NOMO-1 treated with dmso at 0.1 percent for 144 hours (cell line): ENCODE measurements around the gene LATS2.
"Not testable (repeated sequence)": the region's sequence is repeated elsewhere in the genome, so short reads cannot be mapped to it uniquely, and the experiment has no call there.

Experiments used
- DNase-seq: peaks from one replicate; lab custom pipeline; 2025; ENCODE audit not compliant: unreplicated experiment; lab: John Stamatoyannopoulos, UW

The LATS2 gene

GRCh38 chr13:21075379-21076249 lies 14.2 kb upstream of the LATS2 start:
- DNase-seq = no peak

- DNase-seq = no peak
These were observed 13.6 kb upstream of the LATS2 start for GRCh38 chr13:21075011-21075378.

DNA sequence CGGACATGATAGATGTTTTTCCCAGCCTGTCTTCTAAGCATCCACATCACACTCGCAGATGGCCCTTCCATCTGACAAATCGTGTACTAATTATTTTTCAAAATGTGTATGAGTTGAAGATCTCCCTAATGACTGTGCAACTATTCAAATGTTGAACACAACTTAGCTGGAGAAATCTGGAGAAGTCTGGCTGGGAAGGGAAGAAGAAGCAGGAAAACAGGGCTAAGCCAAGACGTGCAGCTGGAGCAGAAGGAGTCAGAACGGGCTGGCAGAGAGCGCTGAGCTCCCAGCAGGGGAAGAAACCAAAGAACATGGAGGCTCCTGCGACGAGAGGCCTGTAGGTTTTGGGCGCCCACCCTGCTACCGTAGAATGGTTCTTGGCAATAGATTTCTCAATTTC lies 13.2 kb upstream of the LATS2 start:
- DNase-seq = no peak

GRCh38 chr13:21071924-21072323 lies 10.5 kb upstream of the LATS2 start:
- DNase-seq = no peak

- DNase-seq = no peak
These were observed 9.6 kb upstream of the LATS2 start for GRCh38 chr13:21071015-21071414.

DNA sequence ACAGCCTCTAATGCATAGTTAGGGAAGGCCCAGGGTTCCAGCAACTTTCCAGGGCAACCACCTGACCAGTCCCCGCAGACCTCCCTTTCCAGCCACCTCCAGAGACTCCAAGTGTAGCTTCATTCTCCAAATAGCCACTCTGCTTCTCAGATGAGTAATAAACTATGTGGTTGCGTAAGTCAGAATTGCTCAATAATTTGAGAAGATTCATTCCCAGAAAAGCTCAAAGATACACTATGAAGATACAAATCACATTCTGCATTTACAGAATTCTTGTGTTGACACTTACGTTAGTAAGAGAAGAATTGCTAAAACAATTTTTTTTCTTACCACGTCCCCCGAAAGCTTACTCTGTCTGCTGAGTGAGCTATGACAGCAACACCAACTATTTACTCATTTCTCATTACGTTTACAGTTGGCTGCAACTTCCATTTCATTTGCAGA lies 8.2 kb upstream of the LATS2 start:
- DNase-seq = peak; percentile 41

DNA sequence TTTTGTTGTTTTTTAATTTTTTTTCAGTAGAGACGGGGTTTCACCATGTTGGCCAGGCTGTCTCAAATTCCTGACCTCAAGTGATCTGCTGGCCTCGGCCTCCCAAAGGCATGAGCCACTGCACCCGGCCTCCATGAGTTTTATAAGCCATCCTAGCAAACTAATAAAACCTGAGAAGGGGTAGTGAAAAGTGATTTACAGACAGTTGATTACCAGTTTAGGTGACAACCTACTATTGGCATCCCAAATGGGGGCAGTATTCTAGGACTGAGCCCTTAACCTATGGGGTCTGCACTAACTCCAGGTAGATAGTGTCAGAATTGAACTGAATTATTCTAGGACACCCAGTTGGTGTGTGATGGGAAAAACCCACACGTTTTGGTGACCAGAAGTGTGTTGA lies 6.5 kb upstream of the LATS2 start:
- DNase-seq = no peak

- DNase-seq = no peak
These were observed 5.6 kb upstream of the LATS2 start for GRCh38 chr13:21066946-21067345.

DNA sequence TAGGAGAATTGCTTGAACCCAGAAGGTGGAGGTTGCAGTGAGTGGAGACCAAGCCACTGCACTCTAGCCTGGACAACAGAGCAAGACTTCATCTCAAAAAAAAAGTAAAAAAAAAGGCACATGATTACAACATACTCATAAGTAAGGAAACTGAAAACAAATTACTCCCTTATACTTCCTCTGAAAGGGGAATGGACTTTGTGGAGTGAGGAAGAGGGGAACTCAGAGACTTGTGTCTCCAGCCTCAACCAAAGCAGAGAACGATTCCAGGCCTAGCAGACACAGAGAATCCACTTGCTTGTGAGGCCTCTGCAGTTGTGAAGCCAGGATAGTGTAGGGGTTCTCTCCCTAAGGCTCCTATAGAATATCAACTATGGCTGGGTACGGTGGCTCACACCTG lies 4.3 kb upstream of the LATS2 start:
- peak; percentile 57 for DNase-seq

DNA sequence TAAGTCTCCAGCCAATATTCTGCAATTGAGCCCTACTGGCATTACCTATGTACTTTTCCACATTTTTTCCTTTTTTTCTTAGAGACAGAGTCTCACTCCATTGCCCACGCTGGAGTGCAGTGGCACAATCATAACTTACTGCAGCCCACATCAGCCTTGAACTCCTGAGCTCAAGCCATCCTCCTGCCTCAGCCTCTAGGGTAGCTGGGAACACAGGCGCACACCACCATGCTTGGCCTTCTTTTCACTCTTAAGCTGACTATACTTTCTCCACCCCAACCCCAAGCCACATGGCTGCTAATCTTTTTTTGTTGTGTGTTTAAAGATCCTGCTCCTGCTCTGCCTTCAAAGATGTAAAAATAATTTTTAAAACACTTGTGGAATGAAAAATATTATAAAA lies 1.6 kb upstream of the LATS2 start:
- DNase-seq = no peak

GRCh38 chr13:21060338-21061028 lies 903 bp downstream of the LATS2 start:
- no peak for DNase-seq

GRCh38 chr13:21059641-21060337 lies 1.6 kb downstream of the LATS2 start:
- DNase-seq = no peak

GRCh38 chr13:21058361-21058760 lies 3.0 kb downstream of the LATS2 start:
- no peak for DNase-seq

- no peak for DNase-seq
These were observed 5.8 kb downstream of the LATS2 start for GRCh38 chr13:21055511-21056045.

GRCh38 chr13:21055016-21055415 lies 6.4 kb downstream of the LATS2 start:
- no peak for DNase-seq

DNA sequence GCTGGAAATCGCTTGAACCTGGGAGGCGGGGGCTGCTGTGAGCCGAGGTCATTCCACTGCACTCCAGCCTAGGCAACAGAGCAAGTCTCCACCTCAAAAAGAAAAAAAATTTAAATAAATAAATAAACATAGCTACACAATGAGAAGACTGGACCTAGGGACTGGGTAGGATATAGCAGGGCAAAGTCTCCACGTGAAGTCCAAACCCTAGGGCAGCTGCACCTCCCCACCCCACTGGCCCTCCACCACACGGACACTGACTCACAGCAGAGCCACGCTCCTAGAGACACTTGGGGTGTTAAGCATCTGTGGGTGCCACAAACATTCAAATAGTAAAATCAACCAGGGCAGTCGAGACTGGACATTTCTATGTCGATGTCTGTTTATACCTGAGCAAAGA lies 7.1 kb downstream of the LATS2 start:
- DNase-seq = no peak

DNA sequence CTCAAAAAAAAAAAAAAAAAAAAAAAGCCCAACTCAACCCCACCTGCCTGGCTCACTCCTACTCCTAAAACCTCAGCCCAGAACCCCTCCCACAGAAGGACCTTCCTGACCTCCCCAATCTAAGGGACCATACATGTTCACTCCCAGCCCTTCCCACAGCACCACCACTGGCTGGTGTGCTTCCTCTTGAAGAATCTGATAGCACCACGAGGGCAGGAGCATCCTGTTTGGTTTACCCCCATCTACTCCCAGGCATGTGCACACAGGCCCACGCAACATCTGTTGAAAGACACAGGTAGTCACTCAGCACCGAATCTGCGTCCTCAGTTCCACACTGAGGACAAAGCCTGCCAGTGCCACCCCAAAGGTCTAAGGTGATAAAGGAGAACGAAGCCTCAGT lies 8.2 kb downstream of the LATS2 start:
- DNase-seq = no peak

DNA sequence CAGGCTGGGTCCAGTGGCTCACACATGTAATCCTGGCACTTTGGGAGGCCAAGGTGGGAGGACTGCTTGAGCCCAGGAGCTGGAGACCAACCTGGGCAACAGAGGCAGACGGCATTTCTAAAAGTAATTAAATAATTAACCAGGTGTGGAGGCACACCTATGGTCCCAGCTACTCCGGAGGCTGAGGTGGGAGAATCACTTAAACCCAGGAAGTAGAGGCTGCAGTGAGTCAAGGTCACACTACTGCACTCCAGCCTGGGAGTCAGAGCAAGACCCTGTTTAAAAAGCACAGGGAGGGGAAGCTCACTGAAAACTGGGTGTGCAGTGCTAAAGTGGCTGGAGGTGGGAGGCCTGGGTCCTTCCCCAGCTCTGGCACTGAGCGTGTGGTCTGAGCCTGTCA lies 9.7 kb downstream of the LATS2 start:
- DNase-seq = no peak

GRCh38 chr13:21050288-21051197 lies 10.8 kb downstream of the LATS2 start:
- DNase-seq = no peak

DNA sequence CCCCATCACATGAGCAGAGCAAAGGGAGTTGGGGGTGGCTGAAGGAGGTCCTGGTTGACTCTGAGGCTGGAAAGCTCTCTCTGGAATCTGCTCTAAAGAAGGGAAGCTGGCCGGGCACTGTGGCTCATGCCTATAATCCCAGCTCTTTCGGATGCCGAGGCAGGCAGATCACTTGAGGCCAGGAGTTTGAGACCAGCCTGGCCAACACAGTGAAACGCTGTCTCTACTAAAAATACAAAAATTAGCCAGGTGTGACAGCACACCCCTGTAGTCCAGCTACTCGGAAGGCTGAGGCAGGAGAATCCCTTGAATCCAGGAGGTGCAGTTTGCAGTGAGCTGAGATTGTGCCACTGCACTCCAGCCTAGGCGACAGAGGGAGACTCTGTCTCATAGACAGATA lies 11.7 kb downstream of the LATS2 start:
- DNase-seq = not testable (repeated sequence)
